H1 (cell line): ENCODE measurements around the gene EPB41L4B. TPM values are rescaled to one million over a fixed set of nuclear protein-coding genes. Genes with fewer than 3 reads are reported as not detected.

Source experiments
- CTCF ChIA-PET: fragments of 300-600 bp; sonication (Branson Sonifier 250); formaldehyde crosslinking; loops from one replicate; lab custom pipeline; 2021; ENCODE audit not compliant: partially characterized antibody; lab: Charles Lee
- POLR2A ChIA-PET: fragments of 300-600 bp; sonication (Branson Sonifier 250); formaldehyde crosslinking; loops from one replicate; lab custom pipeline; 2021; ENCODE audit warnings: inconsistent platforms; ENCODE audit not compliant: partially characterized antibody; lab: Charles Lee
- DNase-seq, 2 experiments: peaks; one replicate each; pipeline versions ENCODE4 v3.0.0 to v3.0.0-alpha.2; 2010 to 2022; ENCODE audit warnings: low spot score in 2 of 2, low read depth in 1 of 2, mixed read lengths in 1 of 2
- FAIRE-seq: peaks from 2 replicates; lab custom pipeline; 2011; peaks lifted over from hg19 to GRCh38; lab: Jason Lieb, UNC
- H2AFZ ChIP-seq: 2 replicates; pipeline ENCODE4 v1.8.1; 2012; ENCODE audit warnings: low read length, inconsistent platforms
- H2AK5ac ChIP-seq: 2 replicates; pipeline ENCODE4 v1.6.1; 2013; ENCODE audit warnings: low read depth, low read length
- H2BK120ac ChIP-seq: replicated peaks from 2 replicates; pipeline ENCODE3; 2013; ENCODE audit warnings: low read depth, low read length, inconsistent platforms
- H2BK12ac ChIP-seq: 2 replicates; pipeline ENCODE4 v1.6.1; 2013; ENCODE audit warnings: low read depth, low read length
- H2BK15ac ChIP-seq: 2 replicates; pipeline ENCODE4 v1.6.1; 2013; ENCODE audit warnings: low read length
- H2BK20ac ChIP-seq: 2 replicates; pipeline ENCODE4 v1.6.1; 2013; ENCODE audit warnings: low read length
- H2BK5ac ChIP-seq: 2 replicates; pipeline ENCODE4 v1.6.1; 2013; ENCODE audit warnings: low read depth, low read length
- H3K14ac ChIP-seq: 2 replicates; pipeline ENCODE4 v1.6.1; 2013; ENCODE audit warnings: inconsistent platforms; ENCODE audit not compliant: insufficient read length
- H3K18ac ChIP-seq: 2 replicates; pipeline ENCODE4 v1.6.1; 2013; ENCODE audit warnings: low read length; ENCODE audit errors: extremely low read depth
- H3K23ac ChIP-seq: 2 replicates; pipeline ENCODE4 v1.6.1; 2013; ENCODE audit warnings: inconsistent platforms; ENCODE audit not compliant: insufficient read length
- H3K23me2 ChIP-seq: 2 replicates; pipeline ENCODE4 v1.6.1; 2013; ENCODE audit warnings: low read depth, low read length
- H3K27ac ChIP-seq: 2 replicates; pipeline ENCODE4 v1.6.1; 2011; ENCODE audit warnings: low read depth, low read length, inconsistent platforms
- H3K27me3 ChIP-seq, 4 experiments: replicated peaks in 1 of 4; 1 replicate in 1 of 4; 2 replicates in 3 of 4; pipeline versions ENCODE4 v1.6.1 to v1.8.1; 2011 to 2013; ENCODE audit warnings: low read length in 3 of 4, mild to moderate bottlenecking in 3 of 4, inconsistent platforms in 2 of 4, mixed read lengths in 2 of 4, moderate library complexity in 1 of 4; ENCODE audit not compliant: control insufficient read depth in 3 of 4, insufficient read depth in 3 of 4; ENCODE audit errors: extremely low read depth in 1 of 4
- H3K36me3 ChIP-seq, 4 experiments: 2 replicates each; pipeline versions ENCODE4 v1.6.1 to v1.8.1; 2011 to 2013; ENCODE audit warnings: mild to moderate bottlenecking in 4 of 4, low read length in 3 of 4, moderate library complexity in 2 of 4, control low read depth in 1 of 4, inconsistent platforms in 1 of 4; ENCODE audit not compliant: insufficient read depth in 4 of 4, control insufficient read depth in 2 of 4
- H3K4ac ChIP-seq: replicated peaks from 2 replicates; pipeline ENCODE3; 2013; ENCODE audit warnings: low read length, low read depth, mixed read lengths, inconsistent platforms; ENCODE audit not compliant: insufficient read length
- H3K4me1 ChIP-seq, 4 experiments: replicated peaks in 1 of 4; 1 replicate in 1 of 4; 2 replicates in 3 of 4; pipeline versions ENCODE4 v1.6.1 to v1.8.1; 2011 to 2013; ENCODE audit warnings: low read length in 3 of 4, inconsistent platforms in 2 of 4, mixed read lengths in 1 of 4; ENCODE audit not compliant: insufficient read depth in 4 of 4, control insufficient read depth in 3 of 4
- H3K4me2 ChIP-seq, 2 experiments: 2 replicates each; pipeline versions ENCODE4 v1.6.1 to v1.8.1; 2011 to 2013; ENCODE audit warnings: low read depth in 2 of 2, low read length in 2 of 2, control low read depth in 1 of 2, inconsistent platforms in 1 of 2, mild to moderate bottlenecking in 1 of 2; ENCODE audit not compliant: insufficient read depth in 1 of 2
- H3K4me3 ChIP-seq, 4 experiments: fragments of 200-600, 300-600 bp in 1 of 4; sonication (generic), shearing (Covaris generic), sonication (Bioruptor Twin) in 1 of 4; 2 replicates each; pipeline versions ENCODE4 v1.5.1 to v1.8.1; 2011 to 2016; ENCODE audit warnings: low read length in 4 of 4, low read depth in 3 of 4, control low read depth in 2 of 4, inconsistent platforms in 2 of 4, mild to moderate bottlenecking in 2 of 4, mixed read lengths in 1 of 4, moderate library complexity in 1 of 4; ENCODE audit not compliant: insufficient read depth in 2 of 4; ENCODE audit errors: extremely low read depth in 1 of 4
- H3K56ac ChIP-seq: replicated peaks from 2 replicates; pipeline ENCODE3; 2013; ENCODE audit warnings: low read depth, mild to moderate bottlenecking, mixed read lengths, low read length, inconsistent platforms; ENCODE audit not compliant: insufficient read length
- H3K79me1 ChIP-seq: 2 replicates; pipeline ENCODE4 v1.6.1; 2013; ENCODE audit warnings: low read depth, low read length, control low read depth
- H3K79me2 ChIP-seq, 2 experiments: 2 replicates each; pipeline versions ENCODE4 v1.6.1 to v1.8.1; 2012 to 2013; ENCODE audit warnings: low read length in 2 of 2, mild to moderate bottlenecking in 2 of 2, inconsistent platforms in 1 of 2; ENCODE audit not compliant: insufficient read depth in 2 of 2, control insufficient read depth in 1 of 2
- H3K9ac ChIP-seq, 4 experiments: replicated peaks in 1 of 4; 1 replicate in 1 of 4; 2 replicates in 3 of 4; pipeline versions ENCODE4 v1.6.1 to v1.8.1; 2011 to 2013; ENCODE audit warnings: low read depth in 3 of 4, low read length in 3 of 4, control low read depth in 2 of 4, mild to moderate bottlenecking in 2 of 4, moderate library complexity in 2 of 4, inconsistent platforms in 1 of 4; ENCODE audit errors: extremely low read depth in 1 of 4
- H3K9me3 ChIP-seq, 2 experiments: 2 replicates each; pipeline versions ENCODE4 v1.6.1 to v1.8.1; 2012 to 2013; ENCODE audit warnings: mild to moderate bottlenecking in 2 of 2, moderate library complexity in 2 of 2, control low read depth in 1 of 2, inconsistent platforms in 1 of 2, low read depth in 1 of 2, low read length in 1 of 2, mixed read lengths in 1 of 2; ENCODE audit not compliant: insufficient read depth in 2 of 2
- H4K20me1 ChIP-seq, 2 experiments: replicated peaks in 1 of 2; 2 replicates each; pipeline versions ENCODE3 to v1.8.1; 2011 to 2013; ENCODE audit warnings: inconsistent platforms in 2 of 2, low read length in 2 of 2, mild to moderate bottlenecking in 1 of 2; ENCODE audit not compliant: insufficient read depth in 2 of 2, control insufficient read depth in 1 of 2
- H4K5ac ChIP-seq: 2 replicates; pipeline ENCODE4 v1.6.1; 2013; ENCODE audit warnings: low read length, low read depth, mixed read lengths, inconsistent platforms; ENCODE audit not compliant: insufficient read length
- H4K8ac ChIP-seq: 2 replicates; pipeline ENCODE4 v1.8.0; 2013; ENCODE audit warnings: mild to moderate bottlenecking, moderate library complexity, low read length, inconsistent platforms; ENCODE audit not compliant: insufficient read depth; ENCODE audit errors: extremely low read depth
- H4K91ac ChIP-seq: replicated peaks from 2 replicates; pipeline ENCODE3; 2013; ENCODE audit warnings: low read length, mixed read lengths, inconsistent platforms; ENCODE audit not compliant: insufficient read length
- ATF2 ChIP-seq: IDR thresholded peaks from 2 replicates; pipeline ENCODE4 v1.6.1; 2012; ENCODE audit warnings: low read length, inconsistent platforms
- ATF3 ChIP-seq: IDR thresholded peaks from 2 replicates; pipeline ENCODE4 v1.6.1; 2011; ENCODE audit warnings: low read depth, mild to moderate bottlenecking, low read length; ENCODE audit not compliant: insufficient read depth
- CBX5 ChIP-seq: fragments of 300-800, 300-1000 bp; sonication (generic); IDR thresholded peaks from 2 replicates; pipeline ENCODE4 v1.7.1; 2016; ENCODE audit warnings: antibody characterized with exemption, low read length, low read depth
- E2F6 ChIP-seq: IDR thresholded peaks from 2 replicates; pipeline ENCODE4 v1.6.1; 2012; ENCODE audit warnings: inconsistent platforms
- KDM5A ChIP-seq: fragments of 200-600 bp; IDR thresholded peaks from 2 replicates; pipeline ENCODE4 v1.7.1; 2012; ENCODE audit warnings: mild to moderate bottlenecking, low read length, inconsistent platforms, mixed read lengths
- NANOG ChIP-seq: IDR thresholded peaks from 2 replicates; pipeline ENCODE4 v1.6.1; 2011; ENCODE audit warnings: low read length, low read depth, mild to moderate bottlenecking, inconsistent platforms; ENCODE audit not compliant: insufficient read depth, poor library complexity, severe bottlenecking
- SIX5 ChIP-seq: IDR thresholded peaks from 2 replicates; pipeline ENCODE4 v1.6.1; 2011; ENCODE audit warnings: mild to moderate bottlenecking, low read depth, low read length
- WGBS, 2 experiments: shearing (Covaris generic) in 1 of 2; methylation state at CpG; one replicate each; pipeline versions ENCODE4 v1.1.6 to v1.1.7; 2013 to 2015; ENCODE audit warnings: low lambda C conversion rate in 2 of 2, mixed read lengths in 2 of 2, inconsistent platforms in 1 of 2, low coverage in 1 of 2, missing lambda C conversion rate in 1 of 2; ENCODE audit not compliant: insufficient replicate concordance in 2 of 2, insufficient coverage in 1 of 2, insufficient read length in 1 of 2; ENCODE audit errors: extremely low coverage in 1 of 2, missing lambda C conversion rate in 1 of 2; 5-methylcytosine and 5-hydroxymethylcytosine counted together
- polyA plus RNA-seq, 7 experiments: library from polyadenylated mRNA; depleted of rRNA in 3 of 7; stranded (reverse) in 5 of 7; unstranded in 2 of 7; fragments of >200 nt in 5 of 7; fragments of 200-250 nt in 2 of 7; gene quantifications; 1 replicate in 5 of 7; 2 replicates in 1 of 7; 4 replicates in 1 of 7; pipeline versions ENCODE4 v1.2.1 to v1.2.3, GENCODE V29; 2011 to 2013; ENCODE audit warnings: missing spikeins in 2 of 7, mixed read lengths in 2 of 7
- total RNA-seq: library from RNA; stranded (reverse); fragmentation: NEBNext Ultra II Directional; extraction: Animal tissue kit (Norgen Biotek cat#: 25700); gene quantifications from 2 replicates; pipeline ENCODE4 v1.2.1, GENCODE V29; 2021

EPB41L4B gene
- total and polyA plus RNA-seq, 2 of the 8 experiments (the other 6 are each of a cell fraction or from before 2014, with no cell fraction given), result 11.9 to 25.0 TPM

GRCh38 chr9:109191746-109192145, 129.1 kb downstream of the EPB41L4B start:
- Histone ChIP-seq H2BK15ac (no peak overlapping the region), H4K5ac (no peak overlapping the region), H2AFZ (no peak overlapping the region), H3K27ac (no peak overlapping the region), H3K14ac (no peak overlapping the region), H3K79me2 (no peaks in the 10 kb centered on the region), H3K4me2 (no peak overlapping the region), H3K79me1 (no peaks in the 10 kb centered on the region), H3K9ac (no peak overlapping the region), H3K36me3 (no peaks in the 10 kb centered on the region), H3K23me2 (no peaks in the 10 kb centered on the region), H2BK120ac (no peak overlapping the region), H3K23ac (no peak overlapping the region), H2BK12ac (no peak overlapping the region), H3K4me3 (no peak overlapping the region), H2BK20ac (no peak overlapping the region), H3K18ac (no peak overlapping the region), H3K27me3 (no peaks in the 10 kb centered on the region; a peak in 1 of 7 replicates), H3K56ac (no peak overlapping the region), H4K8ac (no peak overlapping the region), H2AK5ac (no peak overlapping the region), H3K9me3 (no peaks in the 10 kb centered on the region), H4K20me1 (no peaks in the 10 kb centered on the region), H3K4ac (no peak overlapping the region), H3K4me1 (no peaks in the 10 kb centered on the region), H4K91ac (no peak overlapping the region), H2BK5ac (no peak overlapping the region)
- ChIA-PET CTCF (interaction anchor here (0.7 to 3.8 kb wide), 19 partner anchors 8 to 460 kb away, joined by 3 to 34 read pairs (median 4); no protein-coding TSS in a partner anchor), POLR2A (no interaction called here)
- no peak for FAIRE-seq
- 84% methylated on average over 9 of the region's 9 CpGs; no CpG with 5 or more reads in 1 of the 2 experiments for WGBS, 2 experiments
- no peak for TF ChIP-seq ATF3
- no peak for TF ChIP-seq SIX5
- no peak for TF ChIP-seq CBX5
- no peak for TF ChIP-seq KDM5A
- TF ChIP-seq E2F6, result no peak
- TF ChIP-seq ATF2, result no peak
- no peak for TF ChIP-seq NANOG
- DNase-seq, result no peak
